Astrocyte of the spinal cord (primary cell): ENCODE results near the gene CACNG5.

Experiments used
- DNase-seq: peaks from one replicate; pipeline ENCODE4 v3.0.0; 2011; ENCODE audit warnings: low read depth, low spot score
- H3K4me3 ChIP-seq: 2 replicates; pipeline ENCODE4 v1.5.1; 2011; ENCODE audit warnings: low read depth, mild to moderate bottlenecking, low read length, moderate library complexity
- in situ Hi-C: cut with HindIII; loops from 2 replicates; pipeline ENCODE4 v1.10.0; 2017; ENCODE audit warnings: low sequenced_read_pairs
- TF ChIP-seq, protein P1 (sequence below): IDR thresholded peaks from 2 replicates; pipeline ENCODE4 v1.5.1; 2012; ENCODE audit warnings: low read depth, mild to moderate bottlenecking, low read length, inconsistent platforms

The CACNG5 gene

DNA sequence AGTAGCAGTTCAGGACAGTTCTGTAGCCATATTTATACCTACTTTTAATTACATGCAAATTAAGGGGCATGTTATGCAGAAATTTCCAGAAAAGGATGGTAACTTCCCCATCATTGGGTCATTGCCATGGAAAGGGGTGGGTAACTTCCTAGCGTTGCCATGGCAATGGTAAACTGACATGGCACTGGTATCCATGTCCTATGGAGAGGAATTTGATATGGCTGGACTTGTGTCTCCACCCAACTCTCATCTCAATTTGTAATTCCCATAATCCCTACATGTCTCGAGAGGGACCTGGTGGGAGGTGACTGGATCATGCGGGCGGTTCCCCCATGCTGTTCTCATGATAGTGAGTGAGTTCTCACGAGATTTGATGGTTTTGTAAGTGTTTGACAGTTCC is 94.0 kb downstream of the CACNG5 start:
- H3K4me3 ChIP-seq: no peak overlapping the region
- in situ Hi-C loops: no loop called here
- no peak for DNase-seq
- TF ChIP-seq, protein P1, sequence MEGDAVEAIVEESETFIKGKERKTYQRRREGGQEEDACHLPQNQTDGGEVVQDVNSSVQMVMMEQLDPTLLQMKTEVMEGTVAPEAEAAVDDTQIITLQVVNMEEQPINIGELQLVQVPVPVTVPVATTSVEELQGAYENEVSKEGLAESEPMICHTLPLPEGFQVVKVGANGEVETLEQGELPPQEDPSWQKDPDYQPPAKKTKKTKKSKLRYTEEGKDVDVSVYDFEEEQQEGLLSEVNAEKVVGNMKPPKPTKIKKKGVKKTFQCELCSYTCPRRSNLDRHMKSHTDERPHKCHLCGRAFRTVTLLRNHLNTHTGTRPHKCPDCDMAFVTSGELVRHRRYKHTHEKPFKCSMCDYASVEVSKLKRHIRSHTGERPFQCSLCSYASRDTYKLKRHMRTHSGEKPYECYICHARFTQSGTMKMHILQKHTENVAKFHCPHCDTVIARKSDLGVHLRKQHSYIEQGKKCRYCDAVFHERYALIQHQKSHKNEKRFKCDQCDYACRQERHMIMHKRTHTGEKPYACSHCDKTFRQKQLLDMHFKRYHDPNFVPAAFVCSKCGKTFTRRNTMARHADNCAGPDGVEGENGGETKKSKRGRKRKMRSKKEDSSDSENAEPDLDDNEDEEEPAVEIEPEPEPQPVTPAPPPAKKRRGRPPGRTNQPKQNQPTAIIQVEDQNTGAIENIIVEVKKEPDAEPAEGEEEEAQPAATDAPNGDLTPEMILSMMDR: no peak

DNA sequence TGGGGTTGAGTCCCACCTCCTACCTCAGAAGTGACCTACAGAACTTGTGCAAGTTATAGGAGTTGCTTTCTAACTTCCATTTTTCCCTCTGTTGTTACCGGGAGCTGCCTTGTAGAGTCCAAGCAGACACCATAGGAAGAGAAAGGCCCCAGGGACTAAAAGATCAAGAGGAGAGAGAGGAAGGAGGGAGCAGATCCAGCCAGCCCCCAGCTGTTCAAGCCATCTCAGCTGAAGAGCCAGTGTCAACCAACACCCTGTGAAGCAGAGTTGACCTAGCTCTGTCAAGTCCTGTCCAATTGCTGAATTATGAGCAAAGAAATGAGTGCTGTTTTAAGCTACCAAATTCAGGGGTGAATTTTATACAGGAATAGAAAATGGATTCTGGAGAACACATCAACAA is 94.7 kb downstream of the CACNG5 start:
- no peak for DNase-seq
- no peak overlapping the region for H3K4me3 ChIP-seq
- in situ Hi-C loops: no loop called here
- TF ChIP-seq, protein P1: no peak

DNA sequence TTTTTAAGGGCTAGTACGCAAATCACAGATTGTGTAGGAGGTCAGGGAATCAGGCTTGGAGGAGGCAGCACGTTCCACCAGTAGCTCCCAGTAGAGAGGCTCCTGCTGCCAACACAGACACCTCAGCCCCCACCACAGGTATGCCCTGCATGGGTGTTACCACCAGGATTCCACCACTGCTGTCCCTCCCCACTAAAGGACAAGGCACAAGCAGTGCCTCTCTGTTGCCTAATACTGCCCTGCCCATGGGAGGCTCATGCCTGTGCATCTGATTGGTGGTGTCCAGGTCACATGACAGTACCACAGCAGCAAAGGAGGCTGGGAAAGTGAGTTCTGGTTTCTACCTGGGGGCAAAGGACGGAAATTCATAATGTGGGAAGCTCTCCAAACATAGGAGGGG is 96.0 kb downstream of the CACNG5 start:
- in situ Hi-C loops: no loop called here
- TF ChIP-seq, protein P1: no peak
- no peak for DNase-seq
- H3K4me3 ChIP-seq: no peak overlapping the region

DNA sequence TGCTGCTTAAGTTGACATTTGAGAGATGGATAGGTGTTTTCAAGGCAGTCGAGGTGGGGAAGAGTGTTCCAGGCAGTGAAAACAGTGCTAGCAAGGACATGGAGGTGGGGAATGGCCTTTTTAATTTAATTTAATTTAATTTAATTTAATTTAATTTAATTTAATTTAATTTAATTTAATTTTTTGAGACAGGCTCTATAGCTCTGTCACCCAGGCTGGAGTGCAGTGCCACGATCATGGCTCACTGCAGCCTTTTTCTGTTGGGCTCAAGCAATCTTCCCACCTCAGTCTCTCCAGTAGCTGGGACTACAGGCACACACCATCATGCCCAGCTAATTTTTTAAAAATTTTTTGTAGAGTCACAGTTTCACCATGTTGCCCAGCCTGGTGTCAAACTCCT is 97.4 kb downstream of the CACNG5 start:
- no peak overlapping the region for H3K4me3 ChIP-seq
- no peak for DNase-seq
- TF ChIP-seq, protein P1: no peak
- in situ Hi-C loops: no loop called here

DNA sequence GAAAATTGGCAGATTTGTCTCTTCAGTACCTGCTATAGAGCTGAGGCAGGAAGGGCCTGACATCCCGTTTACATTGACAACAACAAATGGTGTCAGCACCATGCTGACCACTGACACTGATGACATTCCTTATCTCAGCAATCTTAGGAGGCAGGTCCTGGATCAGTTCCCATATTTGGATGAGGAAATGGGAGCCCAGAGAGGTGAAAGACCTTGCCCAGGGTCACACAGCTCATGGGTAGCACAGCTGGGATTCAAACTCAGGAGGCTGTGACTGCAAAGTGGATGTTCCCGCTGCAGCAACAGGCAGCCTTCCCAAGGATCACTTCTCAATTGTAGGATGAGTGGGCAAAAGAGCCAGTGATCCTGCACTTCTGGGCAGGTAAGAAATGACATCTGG is 99.1 kb downstream of the CACNG5 start:
- TF ChIP-seq, protein P1: no peak
- DNase-seq: no peak
- in situ Hi-C loops: no loop called here
- H3K4me3 ChIP-seq: no peak overlapping the region
